KG1 (cell line): ENCODE results near the gene INPP4B.
"Not testable (repeated sequence)": the region's sequence is repeated elsewhere in the genome, so short reads cannot be mapped to it uniquely, and the experiment has no call there.

Experiments
- DNase-seq: peaks from one replicate; lab custom pipeline; 2025; lab: John Stamatoyannopoulos, UW

INPP4B gene

DNA sequence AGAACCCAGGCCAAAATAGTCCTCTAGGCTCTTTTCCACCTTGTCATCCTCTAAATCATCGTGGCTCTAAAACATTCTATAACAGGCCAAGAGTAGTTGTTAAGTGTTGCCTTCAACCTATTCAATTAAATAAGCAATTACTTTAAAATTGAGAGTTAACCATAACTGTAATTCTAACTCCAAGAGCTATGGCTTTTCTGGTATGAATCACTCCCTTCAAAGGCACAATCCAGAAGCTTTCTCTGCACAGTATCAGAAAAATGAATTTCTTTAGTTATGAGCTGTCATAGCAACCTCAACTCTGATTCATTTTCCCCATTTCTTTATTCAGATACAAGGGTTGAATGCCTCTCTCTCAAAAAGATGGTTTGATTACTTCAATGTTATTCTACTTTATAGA lies 21.7 kb downstream of the INPP4B start:
- no peak for DNase-seq

GRCh38 chr4:142823796-142824195 lies 22.3 kb downstream of the INPP4B start:
- no peak for DNase-seq

- no peak for DNase-seq
These were observed 27.6 kb downstream of the INPP4B start for GRCh38 chr4:142818476-142818875.

- DNase-seq: no peak
These were observed 28.1 kb downstream of the INPP4B start for GRCh38 chr4:142818031-142818430.

- DNase-seq: peak; percentile 41
These were observed 28.7 kb downstream of the INPP4B start for GRCh38 chr4:142817442-142817841.

GRCh38 chr4:142815834-142816233 lies 30.3 kb downstream of the INPP4B start:
- no peak for DNase-seq

- no peak for DNase-seq
These were observed 32.7 kb downstream of the INPP4B start for GRCh38 chr4:142813388-142813787.

DNA sequence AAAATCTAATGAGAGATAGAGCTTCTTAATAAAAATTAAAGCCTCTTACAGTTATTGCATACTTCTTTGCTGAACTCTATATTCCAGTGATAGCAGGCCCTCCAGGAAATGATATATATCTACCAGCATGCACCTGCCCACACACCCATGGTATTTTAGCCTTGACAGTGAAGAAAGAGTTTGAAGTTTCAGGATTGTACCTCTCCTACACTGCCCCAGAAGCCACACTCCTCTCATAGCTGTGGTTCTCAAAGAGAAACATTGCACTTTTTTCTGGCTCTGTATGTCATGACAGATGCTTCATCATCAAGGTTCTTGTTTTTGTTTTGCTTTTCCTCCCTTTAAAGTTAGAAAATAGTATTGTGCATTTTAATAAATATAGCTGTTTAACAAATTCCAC lies 34.0 kb downstream of the INPP4B start:
- no peak for DNase-seq

DNA sequence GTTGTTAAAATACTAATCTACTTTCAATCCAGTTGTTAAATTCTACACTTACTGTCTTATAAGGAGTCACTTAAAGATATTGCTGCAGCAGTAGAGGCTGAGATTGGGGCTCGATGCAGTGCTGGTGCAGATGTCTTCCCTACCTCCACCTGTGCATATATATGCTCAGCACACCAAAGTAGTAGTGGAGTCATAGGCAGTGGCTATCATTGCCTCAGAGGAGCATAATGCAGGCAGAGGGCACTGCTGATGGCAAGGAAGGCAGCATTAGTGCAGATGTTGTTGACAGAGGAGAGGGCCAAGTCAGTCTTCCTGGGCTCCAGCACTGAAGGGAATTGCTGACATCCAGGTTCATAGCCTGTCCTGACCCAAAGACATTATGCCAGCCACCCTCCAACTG lies 35.1 kb downstream of the INPP4B start:
- DNase-seq: no peak

DNA sequence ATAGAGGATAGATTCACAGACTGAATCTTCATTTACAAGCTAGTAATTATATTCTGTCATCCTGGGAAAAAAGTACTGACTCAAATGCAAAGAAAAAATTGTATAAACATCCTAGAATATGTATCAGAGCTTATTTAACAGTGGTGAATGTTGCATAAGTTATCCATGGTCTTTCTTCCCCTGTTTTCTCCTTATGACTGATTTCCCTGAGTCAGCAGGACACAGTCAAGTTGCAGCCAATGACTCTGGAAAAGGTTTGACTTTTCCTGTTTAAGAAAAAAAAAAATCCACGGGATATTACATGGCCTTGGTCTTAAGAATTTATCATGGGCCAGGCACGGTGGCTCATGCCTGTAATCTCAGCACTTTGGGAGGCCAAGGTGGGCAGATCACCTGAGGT lies 36.5 kb downstream of the INPP4B start:
- DNase-seq: no peak

DNA sequence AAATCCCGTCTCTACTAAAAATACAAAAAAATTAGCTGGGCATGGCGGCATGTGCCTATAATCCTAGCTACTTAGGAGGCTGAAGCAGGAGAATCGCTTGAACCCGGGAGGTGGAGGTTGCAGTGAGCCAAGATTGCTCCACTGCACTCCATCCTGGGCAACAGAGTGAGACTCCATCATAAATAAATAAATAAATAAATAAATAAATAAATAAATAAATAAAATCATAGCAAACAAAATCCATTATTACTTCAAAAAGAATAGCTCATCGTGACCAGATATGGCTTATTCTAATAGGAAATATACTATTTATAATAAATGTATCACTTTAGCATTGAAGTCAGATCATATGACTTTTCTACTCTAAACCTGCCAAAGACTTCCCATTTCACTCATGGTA lies 42.2 kb downstream of the INPP4B start:
- DNase-seq: not testable (repeated sequence)

DNA sequence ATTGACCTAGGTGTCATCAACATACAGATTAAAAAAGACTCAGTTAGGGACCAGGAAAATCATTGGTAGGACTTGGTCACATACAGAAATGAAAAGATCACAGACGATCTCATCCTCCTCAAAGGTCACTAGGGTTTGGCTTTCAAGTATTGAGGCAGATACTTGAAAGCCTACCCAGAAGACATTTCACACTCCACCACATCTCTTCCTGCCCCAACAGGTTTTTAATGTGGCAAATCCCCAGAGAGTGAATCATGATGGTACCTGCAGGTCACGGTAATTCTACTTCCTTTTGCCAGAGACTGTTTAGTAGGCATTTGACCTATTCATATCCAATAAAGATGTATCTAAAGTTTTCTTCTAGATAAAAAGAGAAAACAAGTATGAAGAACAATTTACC lies 44.1 kb downstream of the INPP4B start:
- DNase-seq: no peak

DNA sequence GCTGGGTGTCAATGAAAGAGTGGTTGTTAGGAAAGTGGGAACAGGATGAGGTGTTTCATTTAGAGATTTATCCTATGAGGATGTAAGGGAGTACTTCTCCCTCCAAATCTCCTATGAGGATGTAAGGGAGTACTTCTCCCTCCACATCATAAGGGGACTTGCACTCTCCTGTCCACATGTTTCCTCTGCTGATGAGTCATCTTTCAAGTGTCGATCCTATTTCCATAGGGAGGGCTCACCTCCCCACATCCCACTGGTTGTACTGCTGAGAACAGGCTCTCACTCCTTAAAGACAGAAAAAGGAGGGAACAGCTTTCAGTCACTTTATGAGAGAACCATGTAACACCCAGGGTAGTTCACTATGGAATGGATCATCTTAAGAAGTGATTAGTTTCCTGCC lies 65.0 kb downstream of the INPP4B start:
- DNase-seq: no peak

GRCh38 chr4:142778900-142779299 lies 67.2 kb downstream of the INPP4B start:
- no peak for DNase-seq

DNA sequence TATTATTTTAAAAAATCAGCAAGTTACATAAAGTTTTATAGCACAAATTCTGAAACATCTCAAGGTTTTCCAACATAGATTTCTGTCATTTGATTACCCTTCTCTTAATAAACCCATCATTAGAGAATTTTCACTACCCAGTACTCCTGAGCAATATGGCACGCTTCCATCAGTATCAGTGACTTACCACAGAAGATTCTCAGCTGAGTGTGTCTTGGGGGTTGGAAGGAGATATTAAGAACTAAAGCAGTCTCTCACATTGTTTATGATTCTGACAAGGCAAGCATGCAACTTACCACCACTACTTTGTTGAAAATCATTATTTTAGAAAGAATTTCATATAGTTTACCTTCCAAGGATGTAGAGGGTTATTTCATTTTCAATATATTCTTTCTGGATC lies 67.7 kb downstream of the INPP4B start:
- DNase-seq: no peak

DNA sequence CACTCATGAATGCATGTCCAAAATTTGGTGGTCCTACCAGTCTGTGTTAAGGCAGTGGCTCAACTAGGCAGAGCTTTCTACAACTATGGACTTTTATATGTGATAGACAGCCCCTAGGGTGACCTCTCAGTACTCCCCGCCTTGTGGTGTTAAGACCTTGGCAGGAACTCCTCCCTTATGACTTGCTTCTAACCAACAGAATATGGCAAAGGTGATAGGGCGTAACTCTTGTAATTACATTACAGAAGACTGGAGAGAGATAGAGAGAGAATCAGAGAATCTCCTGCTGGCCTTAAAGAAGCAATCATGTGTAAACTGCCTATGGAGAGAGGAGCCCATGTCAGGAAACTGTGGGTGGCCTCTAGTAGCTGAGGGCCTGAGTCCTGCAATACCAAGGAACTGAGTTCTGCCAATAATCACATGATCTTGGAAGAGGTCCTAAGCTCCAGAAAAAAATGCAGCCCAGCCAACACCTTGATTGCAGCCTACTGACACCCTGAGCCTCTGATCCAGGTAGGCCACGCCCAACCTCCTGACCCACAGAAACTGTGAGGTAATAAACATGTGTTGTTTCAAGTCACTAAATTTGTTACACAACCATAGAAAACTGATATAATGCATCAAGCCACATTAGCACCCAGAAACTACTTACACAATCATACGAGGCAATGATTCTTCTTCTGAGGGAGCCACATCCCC lies 68.9 kb downstream of the INPP4B start:
- DNase-seq: no peak

DNA sequence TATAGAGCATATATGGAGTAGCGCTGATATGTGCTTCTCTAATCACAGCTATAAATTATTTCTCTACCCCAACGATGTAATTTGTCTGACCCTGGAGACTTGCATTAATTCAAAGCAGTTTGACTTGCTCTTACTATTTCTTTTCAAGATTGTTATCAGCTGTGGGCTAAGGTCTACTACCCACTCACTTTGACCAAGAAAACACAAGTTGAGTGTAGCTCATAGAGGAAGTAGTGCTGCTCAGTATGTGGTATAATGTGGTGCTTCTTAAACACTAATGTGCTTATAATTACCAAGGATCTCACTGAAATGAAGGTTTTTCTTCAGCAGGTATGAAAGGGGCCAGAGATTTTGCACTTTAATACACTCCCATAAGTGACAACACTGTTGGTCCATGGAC lies 70.1 kb downstream of the INPP4B start:
- no peak for DNase-seq

- no peak for DNase-seq
These were observed 72.6 kb downstream of the INPP4B start for GRCh38 chr4:142773505-142773904.

GRCh38 chr4:142762280-142762679 lies 83.8 kb downstream of the INPP4B start:
- no peak for DNase-seq

GRCh38 chr4:142752202-142752786 lies 93.8 kb downstream of the INPP4B start:
- no peak for DNase-seq

DNA sequence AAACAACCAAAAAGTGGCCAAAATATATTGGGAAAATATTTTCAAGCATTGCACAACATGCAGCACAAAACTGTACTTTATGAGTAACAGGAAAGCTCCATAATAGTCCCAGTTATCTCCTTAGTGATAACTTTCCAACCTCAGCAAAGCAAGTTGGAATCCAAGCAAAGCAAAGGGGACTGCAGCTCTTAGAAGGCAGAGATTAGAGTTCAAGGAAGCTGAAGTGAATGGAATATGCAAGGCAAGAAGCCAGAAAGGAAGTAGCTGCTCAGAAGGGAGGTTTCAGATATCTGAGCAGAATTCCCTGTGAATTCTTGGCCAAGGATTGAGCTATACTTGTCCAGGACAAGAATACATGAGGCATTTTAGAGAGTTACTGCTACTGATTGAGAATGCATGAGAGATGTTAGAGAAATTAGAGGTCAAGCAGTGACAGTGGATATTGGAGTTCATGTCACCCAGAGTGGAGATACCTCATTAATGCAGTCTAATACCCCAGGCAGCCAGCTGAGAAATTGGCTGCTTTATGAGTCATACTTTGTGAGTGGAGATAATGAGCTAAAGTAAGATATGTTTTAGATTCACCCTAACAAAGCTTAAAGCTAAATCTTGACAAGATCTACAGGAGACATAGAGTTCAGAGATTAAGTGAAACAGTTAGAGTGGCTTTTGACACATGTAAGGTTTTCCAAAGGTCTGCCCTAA lies 102.8 kb downstream of the INPP4B start:
- no peak for DNase-seq

- DNase-seq: no peak
These were observed 104.1 kb downstream of the INPP4B start for GRCh38 chr4:142741995-142742394.

DNA sequence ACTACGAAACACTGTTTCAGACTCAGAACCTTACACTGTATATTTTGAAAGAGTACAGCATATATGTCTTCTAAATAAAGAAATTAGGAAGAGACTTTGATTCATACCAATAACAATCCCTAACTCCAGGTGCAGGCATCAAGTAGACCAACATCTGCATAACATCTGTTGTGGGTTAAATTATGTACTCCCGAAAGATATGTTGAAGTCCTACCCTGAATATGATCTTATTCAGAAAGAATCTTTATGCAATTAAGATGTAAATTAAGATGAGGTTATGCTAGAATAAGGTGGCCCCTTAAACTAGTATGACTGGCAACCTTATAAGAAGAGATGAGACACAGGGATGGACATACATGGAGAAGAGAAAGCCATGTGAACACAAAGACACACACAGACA lies 117.9 kb downstream of the INPP4B start:
- DNase-seq: no peak

DNA sequence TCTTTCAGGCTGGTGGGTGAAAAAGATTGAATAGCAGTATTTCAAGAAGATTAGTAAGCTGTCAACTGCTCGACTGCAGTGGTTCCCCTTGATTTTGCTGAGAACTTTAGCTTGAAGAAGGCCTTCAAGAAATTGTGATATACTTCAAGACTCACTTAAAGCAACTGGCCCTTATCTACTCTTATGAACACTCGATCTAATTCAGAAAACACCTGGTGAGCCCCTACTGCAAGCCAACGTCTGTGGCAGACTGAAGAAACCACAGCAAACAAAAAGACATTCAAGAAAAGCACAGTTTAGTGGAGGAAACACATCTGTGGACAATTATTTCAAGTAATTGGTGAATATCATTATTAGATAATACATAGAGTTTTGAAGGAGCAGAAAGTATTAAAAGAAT lies 119.0 kb downstream of the INPP4B start:
- DNase-seq: no peak
